AG09319 (cell line): ENCODE results near the gene MEPCE.

Source experiments
- DNase-seq: peaks from one replicate; pipeline ENCODE4 v3.0.0-alpha.2; 2010; ENCODE audit warnings: low read depth; ENCODE audit errors: extremely low read depth
- TF ChIP-seq, protein P1 (sequence below): IDR thresholded peaks from 2 replicates; pipeline ENCODE4 v1.5.1; 2011; ENCODE audit warnings: low read depth, mild to moderate bottlenecking, inconsistent platforms, low read length, moderate library complexity

Gene MEPCE

GRCh38 chr7:100431286-100431735, 1.7 kb downstream of the MEPCE start:
- no peak for DNase-seq
- TF ChIP-seq, protein P1, sequence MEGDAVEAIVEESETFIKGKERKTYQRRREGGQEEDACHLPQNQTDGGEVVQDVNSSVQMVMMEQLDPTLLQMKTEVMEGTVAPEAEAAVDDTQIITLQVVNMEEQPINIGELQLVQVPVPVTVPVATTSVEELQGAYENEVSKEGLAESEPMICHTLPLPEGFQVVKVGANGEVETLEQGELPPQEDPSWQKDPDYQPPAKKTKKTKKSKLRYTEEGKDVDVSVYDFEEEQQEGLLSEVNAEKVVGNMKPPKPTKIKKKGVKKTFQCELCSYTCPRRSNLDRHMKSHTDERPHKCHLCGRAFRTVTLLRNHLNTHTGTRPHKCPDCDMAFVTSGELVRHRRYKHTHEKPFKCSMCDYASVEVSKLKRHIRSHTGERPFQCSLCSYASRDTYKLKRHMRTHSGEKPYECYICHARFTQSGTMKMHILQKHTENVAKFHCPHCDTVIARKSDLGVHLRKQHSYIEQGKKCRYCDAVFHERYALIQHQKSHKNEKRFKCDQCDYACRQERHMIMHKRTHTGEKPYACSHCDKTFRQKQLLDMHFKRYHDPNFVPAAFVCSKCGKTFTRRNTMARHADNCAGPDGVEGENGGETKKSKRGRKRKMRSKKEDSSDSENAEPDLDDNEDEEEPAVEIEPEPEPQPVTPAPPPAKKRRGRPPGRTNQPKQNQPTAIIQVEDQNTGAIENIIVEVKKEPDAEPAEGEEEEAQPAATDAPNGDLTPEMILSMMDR, result no peak

- TF ChIP-seq, protein P1, result no peak
- DNase-seq, result no peak
These were observed 2.4 kb downstream of the MEPCE start for GRCh38 chr7:100432053-100432452.

DNA sequence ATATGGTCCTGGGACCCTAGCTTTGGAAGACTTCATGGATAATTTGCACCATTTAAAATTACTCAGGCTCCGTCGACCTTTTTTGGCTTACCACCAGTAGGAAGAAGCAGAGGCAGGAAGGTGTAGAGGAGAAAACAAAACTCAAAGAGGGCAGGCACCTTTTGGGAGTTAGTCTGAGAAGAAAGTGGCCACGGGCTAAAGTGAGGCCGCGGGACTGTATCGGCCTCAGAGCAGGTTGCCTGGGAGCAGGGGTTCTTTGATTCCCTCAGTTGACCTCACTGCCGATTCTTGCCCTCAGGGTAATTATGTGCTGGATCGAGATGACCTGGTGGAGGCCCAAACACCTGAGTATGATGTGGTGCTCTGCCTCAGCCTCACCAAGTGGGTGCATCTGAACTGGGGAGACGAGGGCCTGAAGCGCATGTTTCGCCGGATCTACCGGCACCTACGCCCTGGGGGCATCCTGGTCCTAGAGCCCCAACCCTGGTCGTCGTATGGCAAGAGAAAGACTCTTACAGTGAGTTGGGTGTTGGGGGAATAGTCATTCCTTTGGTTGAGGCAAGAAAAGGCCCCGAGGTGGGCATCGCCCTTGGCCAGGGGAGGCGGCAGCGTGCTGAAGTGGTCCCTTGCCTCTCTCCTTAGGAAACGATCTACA, 3.1 kb downstream of the MEPCE start:
- TF ChIP-seq, protein P1, result no peak
- DNase-seq, result no peak

- DNase-seq, result no peak
- TF ChIP-seq, protein P1, result no peak
These were observed 3.6 kb downstream of the MEPCE start for GRCh38 chr7:100433276-100433591.

DNA sequence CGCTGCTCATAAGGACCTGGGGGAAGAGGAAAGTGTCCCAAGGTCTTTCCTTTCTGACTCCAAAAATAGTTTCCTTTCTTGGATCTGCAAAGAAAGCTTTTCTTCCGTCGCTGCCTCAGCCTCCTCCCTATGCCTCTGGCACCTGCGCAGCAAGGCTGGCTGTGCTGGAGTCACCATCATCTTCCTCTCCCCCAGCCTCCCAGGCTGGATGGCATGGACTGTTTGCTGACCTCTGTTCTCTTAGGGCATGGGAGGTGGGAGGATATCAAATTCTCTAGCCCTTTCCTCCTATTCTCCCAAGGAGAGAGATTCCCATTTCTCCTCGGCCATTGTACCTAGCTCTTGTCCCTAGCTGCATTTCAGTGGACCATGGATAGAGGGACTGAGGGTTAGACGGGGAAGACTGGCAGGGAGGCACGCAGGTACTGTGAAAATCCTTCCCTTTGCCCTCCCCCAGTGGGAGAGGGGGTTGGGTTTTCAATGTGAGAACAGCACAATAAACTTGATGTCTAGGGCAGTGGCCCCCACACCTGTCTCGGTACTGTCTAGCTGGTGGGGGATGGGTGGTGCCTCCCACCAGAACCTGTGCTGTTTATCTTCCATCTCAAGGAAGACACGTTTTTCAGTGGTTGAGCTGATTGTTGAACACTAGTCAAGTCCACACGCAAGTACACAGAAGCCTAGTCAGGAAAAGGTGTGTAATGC, 4.1 kb downstream of the MEPCE start:
- TF ChIP-seq, protein P1, result no peak
- DNase-seq, result no peak

DNA sequence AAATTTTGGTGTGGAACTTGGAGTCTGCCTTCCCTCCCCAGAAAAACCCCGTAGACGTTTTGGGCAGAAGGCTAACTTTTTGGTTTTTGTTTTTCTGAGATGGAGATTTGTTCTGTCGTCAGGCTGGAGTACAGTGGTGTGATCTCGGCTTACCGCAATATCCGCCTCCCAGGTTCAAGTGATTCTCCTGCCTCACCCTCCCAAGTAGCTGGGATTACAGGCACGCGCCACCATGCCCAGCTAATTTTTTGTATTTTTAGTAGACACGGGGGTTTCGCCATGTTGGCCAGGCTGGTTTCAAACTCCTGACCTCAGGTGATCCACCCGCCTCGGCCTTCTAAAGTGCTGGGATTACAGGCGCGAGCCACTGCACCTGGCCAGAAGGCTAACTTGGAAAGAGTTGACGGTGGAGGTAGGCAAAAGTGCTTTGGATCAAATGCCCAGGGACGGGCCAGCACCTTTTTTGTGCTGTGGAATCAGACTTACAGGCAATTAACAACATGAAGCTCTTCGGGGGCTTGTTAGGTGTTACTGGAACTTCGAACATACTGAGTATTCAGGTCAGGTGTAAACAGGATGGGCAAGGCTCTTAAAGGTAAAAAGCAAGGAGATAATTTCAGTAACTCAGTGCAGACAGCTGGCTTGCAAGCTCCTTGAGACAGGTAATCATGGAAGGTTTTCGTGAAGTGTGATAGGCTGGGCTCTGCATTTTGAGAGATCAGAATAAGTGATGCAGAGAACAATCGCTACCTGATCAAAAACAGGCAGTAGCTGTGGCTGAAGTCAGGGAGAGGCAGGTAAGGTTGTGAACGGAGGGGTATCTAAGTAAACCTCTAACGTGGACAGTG, 4.9 kb downstream of the MEPCE start:
- TF ChIP-seq, protein P1, result no peak
- no peak for DNase-seq
